ENCODE measurements around the gene GP9.

DNA sequence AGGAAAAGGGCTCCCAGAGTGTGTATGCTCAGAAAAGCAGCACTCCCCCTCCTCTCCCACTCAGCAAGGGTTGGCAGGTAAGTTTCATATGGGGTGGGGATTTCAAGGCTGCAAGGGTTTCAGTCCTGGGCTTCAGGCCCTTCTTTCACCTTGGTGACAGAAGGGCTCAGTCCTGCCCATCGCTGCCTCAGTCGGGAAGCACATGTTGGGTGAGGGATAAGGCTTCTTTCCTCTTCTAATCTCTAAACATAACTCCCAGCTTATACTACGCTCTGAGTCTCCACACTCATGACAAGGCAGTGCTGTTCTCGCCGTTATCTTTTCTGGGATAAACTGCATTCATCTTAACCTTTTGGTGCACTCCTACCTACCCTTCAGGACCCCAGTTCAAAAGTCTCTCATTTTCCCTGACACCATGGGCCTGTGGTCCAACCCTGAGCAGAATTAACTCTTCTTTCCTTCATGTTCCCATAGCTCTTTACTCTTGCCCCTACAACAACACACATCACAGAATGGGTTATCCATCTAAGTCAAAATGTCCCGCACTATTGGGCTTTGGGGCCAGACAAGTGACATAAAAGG is 44.0 kb downstream of the GP9 start:
- TF ChIP-seq ZFP3 (CRISPR knock-in tag; IDR thresholded peaks at IDR 0.05), result 0 out of 2 replicates have a peak, but pooled peaks have one; percentile 61
- TF ChIP-seq, protein P1, sequence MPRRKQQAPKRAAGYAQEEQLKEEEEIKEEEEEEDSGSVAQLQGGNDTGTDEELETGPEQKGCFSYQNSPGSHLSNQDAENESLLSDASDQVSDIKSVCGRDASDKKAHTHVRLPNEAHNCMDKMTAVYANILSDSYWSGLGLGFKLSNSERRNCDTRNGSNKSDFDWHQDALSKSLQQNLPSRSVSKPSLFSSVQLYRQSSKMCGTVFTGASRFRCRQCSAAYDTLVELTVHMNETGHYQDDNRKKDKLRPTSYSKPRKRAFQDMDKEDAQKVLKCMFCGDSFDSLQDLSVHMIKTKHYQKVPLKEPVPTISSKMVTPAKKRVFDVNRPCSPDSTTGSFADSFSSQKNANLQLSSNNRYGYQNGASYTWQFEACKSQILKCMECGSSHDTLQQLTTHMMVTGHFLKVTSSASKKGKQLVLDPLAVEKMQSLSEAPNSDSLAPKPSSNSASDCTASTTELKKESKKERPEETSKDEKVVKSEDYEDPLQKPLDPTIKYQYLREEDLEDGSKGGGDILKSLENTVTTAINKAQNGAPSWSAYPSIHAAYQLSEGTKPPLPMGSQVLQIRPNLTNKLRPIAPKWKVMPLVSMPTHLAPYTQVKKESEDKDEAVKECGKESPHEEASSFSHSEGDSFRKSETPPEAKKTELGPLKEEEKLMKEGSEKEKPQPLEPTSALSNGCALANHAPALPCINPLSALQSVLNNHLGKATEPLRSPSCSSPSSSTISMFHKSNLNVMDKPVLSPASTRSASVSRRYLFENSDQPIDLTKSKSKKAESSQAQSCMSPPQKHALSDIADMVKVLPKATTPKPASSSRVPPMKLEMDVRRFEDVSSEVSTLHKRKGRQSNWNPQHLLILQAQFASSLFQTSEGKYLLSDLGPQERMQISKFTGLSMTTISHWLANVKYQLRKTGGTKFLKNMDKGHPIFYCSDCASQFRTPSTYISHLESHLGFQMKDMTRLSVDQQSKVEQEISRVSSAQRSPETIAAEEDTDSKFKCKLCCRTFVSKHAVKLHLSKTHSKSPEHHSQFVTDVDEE (CRISPR knock-in tag; IDR thresholded peaks at IDR 0.05), result no peak
- TF ChIP-seq ZNF8 (CRISPR knock-in tag; IDR thresholded peaks at IDR 0.05), result no peak
- no peak for TF ChIP-seq SNAI2 (CRISPR knock-in tag; IDR thresholded peaks at IDR 0.05)
- TF ChIP-seq, protein P2, sequence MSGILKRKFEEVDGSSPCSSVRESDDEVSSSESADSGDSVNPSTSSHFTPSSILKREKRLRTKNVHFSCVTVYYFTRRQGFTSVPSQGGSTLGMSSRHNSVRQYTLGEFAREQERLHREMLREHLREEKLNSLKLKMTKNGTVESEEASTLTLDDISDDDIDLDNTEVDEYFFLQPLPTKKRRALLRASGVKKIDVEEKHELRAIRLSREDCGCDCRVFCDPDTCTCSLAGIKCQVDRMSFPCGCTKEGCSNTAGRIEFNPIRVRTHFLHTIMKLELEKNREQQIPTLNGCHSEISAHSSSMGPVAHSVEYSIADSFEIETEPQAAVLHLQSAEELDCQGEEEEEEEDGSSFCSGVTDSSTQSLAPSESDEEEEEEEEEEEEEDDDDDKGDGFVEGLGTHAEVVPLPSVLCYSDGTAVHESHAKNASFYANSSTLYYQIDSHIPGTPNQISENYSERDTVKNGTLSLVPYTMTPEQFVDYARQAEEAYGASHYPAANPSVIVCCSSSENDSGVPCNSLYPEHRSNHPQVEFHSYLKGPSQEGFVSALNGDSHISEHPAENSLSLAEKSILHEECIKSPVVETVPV (CRISPR knock-in tag; IDR thresholded peaks at IDR 0.05), result no peak
- TF ChIP-seq PPARA (CRISPR knock-in tag; IDR thresholded peaks at IDR 0.05; ENCODE audit: borderline replicate concordance), result no peak

Data from SK-N-SH treated with all-trans-retinoic acid at 6 μM for 48 hours (cell line).